T-helper 17 cell (primary cell): ENCODE results near the gene TOB1. TPM values are rescaled to one million over a fixed set of nuclear protein-coding genes. Genes with fewer than 3 reads are reported as not detected.

ENCODE experiments used
- ATAC-seq: fragments of 150-1000 bp; cut with Tn5 transposase; 2 replicates; pipeline ENCODE4 v1.10.0; 2021; ENCODE audit warnings: mild to moderate bottlenecking, moderate library complexity
- DNase-seq, 3 donors: peaks; one replicate each; pipeline versions ENCODE4 v3.0.0 to v3.0.0-alpha.2; 2020 to 2021
- H3K9me3 ChIP-seq: one replicate; pipeline ENCODE4 v1.7.0; 2013; ENCODE audit warnings: low read length, mild to moderate bottlenecking; ENCODE audit not compliant: control insufficient read depth, poor library complexity, severe bottlenecking
- H3K27ac Mint-ChIP-seq: one replicate; pipeline ENCODE4 v1.8.0; 2022; ENCODE audit warnings: mild to moderate bottlenecking, moderate library complexity, mixed read lengths
- H3K27me3 Mint-ChIP-seq: one replicate; pipeline ENCODE4 v1.8.0; 2022; ENCODE audit warnings: mixed read lengths
- H3K36me3 Mint-ChIP-seq: one replicate; pipeline ENCODE4 v1.8.0; 2022; ENCODE audit warnings: low read depth, mixed read lengths
- H3K4me1 Mint-ChIP-seq: one replicate; pipeline ENCODE4 v1.8.0; 2022; ENCODE audit warnings: mild to moderate bottlenecking, mixed read lengths
- H3K4me3 Mint-ChIP-seq: one replicate; pipeline ENCODE4 v1.8.0; 2022; ENCODE audit warnings: mild to moderate bottlenecking, moderate library complexity, mixed read lengths
- total RNA-seq, 4 donors: library from RNA in 2 of 4; stranded (reverse) in 2 of 4; gene quantifications; one replicate each; pipeline ENCODE4 v1.2.3 and lab custom pipeline; 2022 to 2026

Gene TOB1, protein sequence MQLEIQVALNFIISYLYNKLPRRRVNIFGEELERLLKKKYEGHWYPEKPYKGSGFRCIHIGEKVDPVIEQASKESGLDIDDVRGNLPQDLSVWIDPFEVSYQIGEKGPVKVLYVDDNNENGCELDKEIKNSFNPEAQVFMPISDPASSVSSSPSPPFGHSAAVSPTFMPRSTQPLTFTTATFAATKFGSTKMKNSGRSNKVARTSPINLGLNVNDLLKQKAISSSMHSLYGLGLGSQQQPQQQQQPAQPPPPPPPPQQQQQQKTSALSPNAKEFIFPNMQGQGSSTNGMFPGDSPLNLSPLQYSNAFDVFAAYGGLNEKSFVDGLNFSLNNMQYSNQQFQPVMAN
- 100 to 1,000 TPM; 226 to 358 TPM for total RNA-seq
- total RNA-seq (lab: John Stamatoyannopoulos, UW): 30.2 to 311 reads per million in 2 donors

GRCh38 chr17:50866261-50866949 lies at the start of gene TOB1:
Gene TOB1 (minus strand): TSS chr17:50866354. CDS start chr17:50864017, 2,337 bp downstream.
- Mint-ChIP-seq H3K36me3 (peaks cover 13% of the 10 kb centered on the region), H3K27me3 (no peaks in the 10 kb centered on the region), H3K4me3 (peak within 1 kb of the TSS; percentile 99), H3K4me1 (peaks cover 46% of the 10 kb centered on the region), H3K27ac (peak within 1 kb of the TSS; percentile 97)
- H3K9me3 ChIP-seq: no peaks in the 10 kb centered on the region
- DNase-seq: peak; percentile 94 to 98 (median 95)
- ATAC-seq: peak; percentile 75

DNA sequence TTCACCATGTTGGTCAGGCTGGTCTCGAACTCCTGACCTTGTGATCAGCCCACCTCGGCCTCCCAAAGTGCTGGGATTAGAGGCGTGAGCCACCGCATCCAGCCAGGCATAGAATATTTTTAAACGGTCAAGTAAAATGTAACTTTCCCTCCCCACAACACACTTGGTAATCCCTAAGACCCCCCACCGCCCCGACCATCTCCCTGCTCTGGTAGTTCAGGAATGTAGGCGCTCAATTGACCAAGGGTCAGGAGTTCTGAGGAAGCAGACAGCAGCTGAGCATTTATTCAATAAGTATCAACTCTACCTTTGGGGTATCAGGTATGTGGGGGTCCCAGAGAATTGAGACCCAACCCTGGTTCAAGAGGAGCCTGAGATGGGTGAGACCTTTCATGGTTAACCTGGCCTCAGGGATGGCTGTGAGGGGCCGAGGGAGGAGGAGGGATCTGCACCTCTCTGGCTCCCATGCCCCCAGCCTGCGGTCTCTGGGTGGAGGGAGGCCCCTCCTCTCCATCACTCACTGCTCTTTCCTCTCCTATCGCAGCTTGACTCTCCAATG lies 48.4 kb upstream of the TOB1 start:
- no peak for DNase-seq
- Mint-ChIP-seq H3K27ac (peak overlapping the region; percentile 100), H3K36me3 (no peaks in the 10 kb centered on the region), H3K27me3 (no peaks in the 10 kb centered on the region), H3K4me1 (peaks cover 30% of the 10 kb centered on the region), H3K4me3 (peak overlapping the region; percentile 19)
- no peak for ATAC-seq
- no peaks in the 10 kb centered on the region for H3K9me3 ChIP-seq

DNA sequence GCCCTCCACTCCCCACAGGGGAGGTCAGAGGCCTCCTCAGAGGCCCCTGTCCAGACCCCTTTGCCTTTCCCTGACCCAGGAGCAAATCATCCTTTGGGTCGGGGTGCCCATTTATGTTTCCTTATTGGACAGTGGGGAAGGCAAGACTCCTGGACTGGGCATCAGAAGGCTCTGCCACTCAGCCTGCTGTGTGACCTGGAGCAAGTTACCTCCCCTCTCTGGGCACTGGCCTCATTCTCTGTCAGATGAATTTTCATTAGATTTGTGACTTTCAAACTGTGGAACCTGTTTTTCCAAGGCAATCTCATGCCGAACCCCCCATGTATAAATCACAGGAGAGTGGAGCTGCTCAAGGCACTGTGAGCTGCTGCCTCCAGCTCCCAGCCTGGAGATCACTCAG lies 47.0 kb upstream of the TOB1 start:
- no peaks in the 10 kb centered on the region for H3K36me3 Mint-ChIP-seq
- peaks cover 30% of the 10 kb centered on the region for H3K4me1 Mint-ChIP-seq
- no peaks in the 10 kb centered on the region for H3K9me3 ChIP-seq
- no peak for DNase-seq
- H3K27ac Mint-ChIP-seq: peak overlapping the region; percentile 96
- ATAC-seq: no peak
- H3K4me3 Mint-ChIP-seq: peak overlapping the region; percentile 49
- H3K27me3 Mint-ChIP-seq: no peaks in the 10 kb centered on the region

DNA sequence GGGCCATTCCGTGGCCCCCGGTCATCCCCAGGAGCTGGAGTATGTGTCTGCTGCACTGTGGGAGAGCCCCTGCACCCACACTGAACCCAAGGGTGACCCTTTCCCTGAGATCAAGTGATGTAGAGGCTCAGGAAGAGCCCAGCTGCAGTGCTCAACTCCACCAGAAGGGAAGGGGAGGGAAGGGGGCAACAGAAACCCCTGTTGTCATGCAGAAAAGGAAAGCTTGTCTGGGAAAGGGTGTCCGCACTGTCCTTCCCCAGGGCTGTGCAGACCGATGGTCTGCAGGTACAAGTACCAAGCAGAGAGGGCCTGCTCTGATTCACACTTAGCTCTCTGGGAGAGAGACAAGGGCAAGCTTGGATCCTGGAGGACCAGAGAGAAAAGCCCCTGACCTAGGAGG lies 45.7 kb upstream of the TOB1 start:
- no peaks in the 10 kb centered on the region for H3K9me3 ChIP-seq
- ATAC-seq: no peak
- Mint-ChIP-seq H3K27me3 (no peaks in the 10 kb centered on the region), H3K4me3 (peak overlapping the region; percentile 33), H3K36me3 (no peaks in the 10 kb centered on the region), H3K4me1 (peaks cover 39% of the 10 kb centered on the region), H3K27ac (peak overlapping the region; percentile 96)
- no peak for DNase-seq

DNA sequence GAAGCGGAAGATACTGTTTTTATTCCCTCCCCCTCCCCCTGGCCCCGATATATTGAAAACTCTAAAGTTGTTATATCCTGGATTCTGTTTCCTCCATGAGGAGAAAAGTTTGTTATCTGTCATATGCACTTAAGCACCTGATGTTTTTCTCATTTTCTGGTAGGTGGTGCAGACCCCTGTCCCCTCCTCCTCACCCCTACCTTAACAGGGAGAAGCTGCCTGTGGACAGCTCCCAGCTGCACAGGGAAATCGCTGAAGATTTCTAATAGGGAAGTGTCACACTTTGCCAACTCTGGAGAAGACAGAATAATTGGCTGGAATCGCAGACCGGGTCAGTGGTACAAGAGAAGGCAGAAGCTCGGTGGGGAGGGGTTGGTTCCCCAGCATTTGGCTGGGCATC lies 45.3 kb upstream of the TOB1 start:
- no peak for DNase-seq
- no peak for ATAC-seq
- Mint-ChIP-seq H3K27ac (peak overlapping the region; percentile 96), H3K36me3 (no peaks in the 10 kb centered on the region), H3K4me1 (peaks cover 39% of the 10 kb centered on the region), H3K4me3 (peak overlapping the region; percentile 21), H3K27me3 (no peaks in the 10 kb centered on the region)
- no peaks in the 10 kb centered on the region for H3K9me3 ChIP-seq

DNA sequence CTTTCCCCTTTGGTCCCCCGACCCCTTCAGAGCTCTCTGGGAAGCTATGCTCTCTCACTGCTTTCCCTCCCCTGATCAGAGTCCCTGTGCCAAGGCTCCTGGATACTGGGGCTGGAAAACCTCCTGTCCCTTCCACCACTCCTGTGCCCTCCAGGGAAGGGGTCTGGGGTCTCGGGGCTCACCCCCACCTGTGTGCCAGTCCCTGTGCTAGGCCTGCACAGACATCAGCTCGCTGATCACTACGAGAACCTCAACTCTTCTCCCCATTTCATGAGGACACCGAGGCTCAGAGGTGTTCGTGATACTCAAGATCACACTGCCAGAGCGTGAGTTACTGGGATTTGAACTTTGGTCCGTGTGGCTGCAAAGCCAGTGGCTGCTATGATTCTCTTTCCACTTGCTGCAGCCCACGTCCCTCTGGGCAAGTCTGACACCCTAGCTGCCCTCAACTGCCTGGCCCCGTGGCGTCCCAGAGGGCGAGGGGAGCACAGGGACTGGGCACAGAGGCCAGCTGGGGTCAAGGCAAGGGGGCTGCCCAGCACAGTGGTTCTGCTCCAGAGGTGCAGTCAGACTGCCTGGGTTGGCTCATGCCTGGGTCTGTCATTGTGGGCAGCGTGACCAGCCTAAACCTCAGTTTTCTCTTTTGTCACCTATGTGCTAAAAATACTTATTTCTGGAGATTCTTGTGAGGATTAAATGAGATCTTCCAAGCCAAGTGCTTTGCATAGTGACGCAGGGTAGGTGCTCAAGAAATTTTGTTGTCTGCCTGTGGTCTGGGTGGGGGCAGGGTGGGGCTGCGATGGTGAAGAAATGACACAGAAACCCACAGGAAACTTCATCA lies 43.8 kb upstream of the TOB1 start:
- no peaks in the 10 kb centered on the region for H3K9me3 ChIP-seq
- Mint-ChIP-seq H3K36me3 (no peaks in the 10 kb centered on the region), H3K4me3 (peak overlapping the region; percentile 77), H3K27me3 (no peaks in the 10 kb centered on the region), H3K4me1 (peaks cover 40% of the 10 kb centered on the region), H3K27ac (peak overlapping the region; percentile 96)
- DNase-seq (peak in 2 of 3 donors; percentile 30 to 70), ATAC-seq (peak; percentile 86)

GRCh38 chr17:50908860-50909764 lies 43.0 kb upstream of the TOB1 start:
- DNase-seq: peak; percentile 43 to 63 (median 62)
- H3K27me3 Mint-ChIP-seq: no peaks in the 10 kb centered on the region
- H3K27ac Mint-ChIP-seq: peak overlapping the region; percentile 96
- peak overlapping the region; percentile 77 for H3K4me3 Mint-ChIP-seq
- ATAC-seq: peak; percentile 77
- no peaks in the 10 kb centered on the region for H3K9me3 ChIP-seq
- no peaks in the 10 kb centered on the region for H3K36me3 Mint-ChIP-seq
- H3K4me1 Mint-ChIP-seq: peaks cover 41% of the 10 kb centered on the region

DNA sequence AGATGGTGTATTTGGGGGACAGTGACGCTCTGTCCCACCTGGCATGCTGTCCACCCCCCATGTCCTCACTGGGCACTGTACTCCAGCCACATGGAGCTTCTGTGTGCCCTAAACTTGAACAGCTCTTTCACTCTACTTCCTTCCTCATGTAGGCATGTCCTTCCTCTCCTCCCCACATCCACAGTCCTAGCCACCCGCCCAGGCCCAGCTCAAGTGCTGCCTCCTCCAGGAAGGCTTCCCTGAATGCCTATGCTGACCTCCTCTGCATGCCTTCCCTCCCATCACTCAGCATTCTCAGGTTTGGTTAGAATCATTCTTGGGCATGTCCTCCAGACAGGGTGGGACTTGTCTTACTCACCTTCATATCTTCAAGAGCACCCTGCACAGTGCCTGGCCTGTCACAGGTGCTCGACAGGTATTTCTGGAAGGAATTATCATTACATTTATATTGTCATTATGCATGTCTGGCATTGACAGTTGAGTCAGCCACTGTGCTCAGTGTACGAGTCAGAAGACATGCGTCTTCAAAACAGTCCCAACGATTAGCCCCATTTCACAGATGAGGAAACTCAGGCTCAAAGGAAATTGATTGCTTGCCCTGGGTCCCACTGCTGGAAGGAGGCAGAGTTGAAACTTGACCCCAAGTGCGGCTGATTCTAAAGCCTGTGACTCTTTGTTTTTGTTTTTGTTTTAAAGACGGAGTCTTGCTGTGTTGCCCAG lies 42.1 kb upstream of the TOB1 start:
- Mint-ChIP-seq H3K27me3 (no peaks in the 10 kb centered on the region), H3K4me3 (peak overlapping the region; percentile 61), H3K36me3 (no peaks in the 10 kb centered on the region), H3K27ac (peak overlapping the region; percentile 96), H3K4me1 (peaks cover 46% of the 10 kb centered on the region)
- DNase-seq (no peak), ATAC-seq (no peak)
- no peaks in the 10 kb centered on the region for H3K9me3 ChIP-seq

- Mint-ChIP-seq H3K36me3 (no peaks in the 10 kb centered on the region), H3K27me3 (no peaks in the 10 kb centered on the region), H3K4me1 (peaks cover 56% of the 10 kb centered on the region), H3K4me3 (no peak overlapping the region), H3K27ac (peak overlapping the region; percentile 96)
- no peak for DNase-seq
- no peaks in the 10 kb centered on the region for H3K9me3 ChIP-seq
- ATAC-seq: no peak
Measured at GRCh38 chr17:50906443-50906842, 40.3 kb upstream of the TOB1 start.

DNA sequence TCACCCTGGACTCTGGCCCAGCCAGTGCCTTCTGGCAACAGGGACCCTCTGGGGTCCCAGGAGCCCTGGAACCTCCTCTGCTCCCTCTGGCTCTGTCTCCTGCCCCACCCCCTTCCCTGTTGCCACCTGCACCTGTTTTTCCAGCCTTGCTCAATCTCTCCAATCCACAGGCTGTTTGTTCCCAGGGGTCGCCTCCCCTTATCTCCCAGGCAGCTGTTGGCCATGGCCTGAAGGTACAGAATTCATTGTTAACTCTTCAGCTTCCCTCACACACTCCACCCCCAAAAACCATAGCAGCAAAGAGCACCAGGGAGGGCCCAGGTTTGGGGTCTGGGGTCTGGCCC lies 39.3 kb upstream of the TOB1 start:
- Mint-ChIP-seq H3K4me3 (peak overlapping the region; percentile 78), H3K27ac (peak overlapping the region; percentile 96), H3K27me3 (no peaks in the 10 kb centered on the region), H3K36me3 (no peaks in the 10 kb centered on the region), H3K4me1 (peaks cover 56% of the 10 kb centered on the region)
- DNase-seq (no peak), ATAC-seq (no peak)
- H3K9me3 ChIP-seq: no peaks in the 10 kb centered on the region

DNA sequence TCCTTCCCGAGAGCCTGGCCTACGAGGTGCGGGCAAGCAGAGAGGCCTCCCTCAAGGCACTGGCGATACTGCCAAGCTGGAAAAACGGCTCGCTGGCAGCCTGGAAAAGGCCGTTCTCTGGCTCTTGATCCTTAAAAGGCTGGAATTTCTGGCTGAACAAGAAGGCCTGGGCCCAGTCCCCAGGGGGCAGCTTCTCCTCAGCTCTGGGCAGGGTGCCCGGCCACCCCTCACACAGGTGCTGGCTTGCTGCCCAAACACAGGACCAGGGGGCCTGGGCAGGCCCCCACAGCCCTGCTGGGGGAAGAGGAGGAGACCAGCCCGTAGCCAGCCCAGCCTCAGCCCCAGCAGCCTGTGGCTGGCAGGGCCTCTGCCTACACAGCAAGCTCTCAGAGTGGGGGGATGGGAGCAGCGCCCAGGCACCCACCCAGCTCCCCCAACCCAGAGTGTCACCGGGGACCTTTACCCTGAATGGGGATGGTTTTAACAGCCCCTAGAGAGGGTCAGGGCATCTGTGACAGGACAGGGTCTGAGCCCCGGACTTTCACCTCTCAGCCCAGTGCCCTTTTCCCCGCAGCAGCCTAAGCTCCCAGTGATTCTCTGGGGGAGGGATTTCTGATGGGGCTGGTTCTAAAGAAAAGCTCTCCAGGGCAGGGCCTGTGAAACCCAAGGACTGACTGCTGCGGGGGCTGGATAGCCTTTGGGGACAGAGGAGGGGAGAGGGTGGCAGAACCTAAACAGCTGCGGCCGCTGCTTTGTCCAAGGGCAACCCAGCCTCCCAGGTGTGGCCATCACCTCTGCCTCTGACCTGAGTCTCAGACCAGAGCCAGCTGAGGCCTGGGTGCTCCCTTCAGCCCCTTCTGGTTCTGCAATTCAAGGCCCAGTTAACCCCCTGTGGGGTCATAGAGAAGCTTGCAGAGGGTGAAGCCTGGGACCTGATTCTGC lies 38.6 kb upstream of the TOB1 start:
- no peaks in the 10 kb centered on the region for H3K9me3 ChIP-seq
- Mint-ChIP-seq H3K27ac (peak overlapping the region; percentile 96), H3K4me3 (peak overlapping the region; percentile 78), H3K4me1 (peaks cover 56% of the 10 kb centered on the region), H3K36me3 (no peaks in the 10 kb centered on the region), H3K27me3 (no peaks in the 10 kb centered on the region)
- peak; percentile 5 for ATAC-seq
- no peak for DNase-seq
